ENCODE results near the gene DELE1. TPM values are rescaled to one million over a fixed set of nuclear protein-coding genes. Genes with fewer than 3 reads are reported as not detected.

Gene DELE1
- polyA plus RNA-seq, 1 donor from 2014 or later = 49.6 TPM

GRCh38 chr5:141951332-141951781, 27.7 kb downstream of the DELE1 start:
- Histone ChIP-seq H3K79me2 (replicated peaks; ENCODE audit: insufficient read depth, low read length) (no peaks in the 10 kb centered on the region), H3K4me3 (ENCODE audit: low read length) (no peak overlapping the region), H3K27me3 (ENCODE audit: insufficient read depth, low read depth, low read length) (no peaks in the 10 kb centered on the region), H3K9me2 (ENCODE audit: insufficient read depth, low read length) (no peaks in the 10 kb centered on the region), H2AFZ (ENCODE audit: low read depth, low read length) (no peak overlapping the region), H3K36me3 (ENCODE audit: insufficient read depth, low read length) (no peaks in the 10 kb centered on the region), H3K9ac (ENCODE audit: low read length) (no peak overlapping the region), H3F3A (ENCODE audit: insufficient read depth, low read length, poor library complexity, severe bottlenecking) (no peaks in the 10 kb centered on the region), H3K27ac (ENCODE audit: low read length) (no peak overlapping the region), H4K20me1 (ENCODE audit: insufficient read depth) (no peaks in the 10 kb centered on the region), H3K4me2 (ENCODE audit: low read length) (no peak overlapping the region), H3K9me3 (ENCODE audit: low read length) (no peaks in the 10 kb centered on the region)
- peak; percentile 37 for TF ChIP-seq CTCF (IDR thresholded peaks at IDR 0.05; ENCODE audit: poor library complexity, severe bottlenecking)
- TF ChIP-seq REST (IDR thresholded peaks at IDR 0.05; ENCODE audit: borderline replicate concordance) = no peak
- TF ChIP-seq MXI1 (conservative IDR thresholded peaks at IDR 0.05; ENCODE audit: poor library complexity, severe bottlenecking) = no peak
- no peak for TF ChIP-seq POLR2AphosphoS5 (IDR thresholded peaks at IDR 0.05)
- no peak for TF ChIP-seq SMC3 (conservative IDR thresholded peaks at IDR 0.05; ENCODE audit: poor library complexity)
- no peak for TF ChIP-seq TAF1 (IDR thresholded peaks at IDR 0.05; ENCODE audit: low read depth)

GRCh38 chr5:141952020-141952419, 28.3 kb downstream of the DELE1 start:
- no peak overlapping the region for H3K27ac ChIP-seq (ENCODE audit: low read length)
- no peaks in the 10 kb centered on the region for H3F3A ChIP-seq (ENCODE audit: insufficient read depth, low read length, poor library complexity, severe bottlenecking)
- no peaks in the 10 kb centered on the region for H4K20me1 ChIP-seq (ENCODE audit: insufficient read depth)
- no peaks in the 10 kb centered on the region for H3K79me2 ChIP-seq (replicated peaks; ENCODE audit: insufficient read depth, low read length)
- H3K4me2 ChIP-seq (ENCODE audit: low read length) = no peak overlapping the region
- H3K9me2 ChIP-seq (ENCODE audit: insufficient read depth, low read length) = no peaks in the 10 kb centered on the region
- H2AFZ ChIP-seq (ENCODE audit: low read depth, low read length) = no peak overlapping the region
- no peaks in the 10 kb centered on the region for H3K36me3 ChIP-seq (ENCODE audit: insufficient read depth, low read length)
- no peaks in the 10 kb centered on the region for H3K9me3 ChIP-seq (ENCODE audit: low read length)
- H3K27me3 ChIP-seq (ENCODE audit: insufficient read depth, low read depth, low read length) = no peaks in the 10 kb centered on the region
- TF ChIP-seq POLR2AphosphoS5 (IDR thresholded peaks at IDR 0.05) (no peak), EZH2 (IDR thresholded peaks at IDR 0.05; ENCODE audit: borderline replicate concordance, insufficient read depth, low read length, poor library complexity, severe bottlenecking) (no peak), SMC3 (conservative IDR thresholded peaks at IDR 0.05; ENCODE audit: poor library complexity) (no peak), REST (IDR thresholded peaks at IDR 0.05; ENCODE audit: borderline replicate concordance) (no peak), EP300 (conservative IDR thresholded peaks at IDR 0.05; ENCODE audit: poor library complexity, severe bottlenecking) (no peak), CTCF (IDR thresholded peaks at IDR 0.05; ENCODE audit: poor library complexity, severe bottlenecking) (no peak), RAD21 (conservative IDR thresholded peaks at IDR 0.05) (no peak), TAF1 (IDR thresholded peaks at IDR 0.05; ENCODE audit: low read depth) (no peak), MXI1 (conservative IDR thresholded peaks at IDR 0.05; ENCODE audit: poor library complexity, severe bottlenecking) (no peak)
- no peak overlapping the region for H3K4me3 ChIP-seq (ENCODE audit: low read length)
- no peak overlapping the region for H3K9ac ChIP-seq (ENCODE audit: low read length)

Data from neural cell (in vitro differentiated cells).